Stimulated activated CD4-positive, alpha-beta T cell treated with anti-CD3 and anti-CD28 coated beads, TNF-alpha, amount 100 ng/mL, for 1 hour (primary cell): ENCODE results near the gene TMEM79.
A peak's percentile ranks its signal among the peaks of the same experiment; 100 is the strongest.

ENCODE experiments used
- DNase-seq, 3 donors: peaks; one replicate each; pipeline ENCODE4 v3.0.0-alpha.2; 2020; ENCODE audit warnings: low read depth in 3 of 3, low spot score in 1 of 3

The TMEM79 gene

GRCh38 chr1:156262461-156263287 lies 21.5 kb upstream of the TMEM79 start:
- no peak for DNase-seq

- no peak for DNase-seq
Observed at GRCh38 chr1:156263288-156263655, 20.9 kb upstream of the TMEM79 start.

GRCh38 chr1:156266051-156266450 lies 18.1 kb upstream of the TMEM79 start:
- no peak for DNase-seq

DNA sequence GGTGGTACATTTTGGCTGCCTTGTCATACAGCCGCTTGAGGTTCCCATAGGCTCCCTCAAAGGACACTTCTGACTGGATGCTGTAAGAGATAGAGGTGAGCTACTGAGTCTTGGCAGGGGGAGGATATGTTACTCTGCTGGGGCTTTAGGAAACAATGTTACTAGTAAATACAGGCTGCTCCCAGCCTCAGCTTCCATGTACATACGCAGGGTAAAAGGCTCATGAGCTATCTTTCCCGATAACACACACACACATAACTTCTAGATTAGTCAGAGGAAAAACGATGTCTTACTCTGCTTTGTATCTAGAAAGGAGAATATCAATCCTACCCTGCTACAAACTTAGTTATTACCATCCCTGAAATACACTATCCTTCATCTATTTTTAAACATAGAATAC lies 15.8 kb upstream of the TMEM79 start:
- no peak for DNase-seq

DNA sequence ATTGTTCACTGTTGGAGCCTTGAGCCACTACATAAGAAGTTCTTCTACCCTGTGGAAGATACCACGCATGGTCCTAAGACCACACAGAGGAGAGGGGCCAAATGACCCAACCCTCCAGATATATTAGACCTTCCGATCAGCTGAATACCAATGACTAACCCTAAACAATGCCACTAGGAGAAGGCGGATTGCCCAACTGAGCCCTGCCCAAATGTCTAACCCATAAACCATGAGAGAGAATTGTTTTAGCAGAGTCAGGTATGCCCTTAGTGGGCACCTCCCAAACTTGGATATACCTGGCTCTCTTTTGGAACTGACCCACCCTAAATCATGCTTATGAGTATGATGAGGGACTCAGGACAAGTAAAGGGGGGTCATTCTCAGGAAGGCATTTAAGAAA lies 13.8 kb upstream of the TMEM79 start:
- DNase-seq = no peak

DNA sequence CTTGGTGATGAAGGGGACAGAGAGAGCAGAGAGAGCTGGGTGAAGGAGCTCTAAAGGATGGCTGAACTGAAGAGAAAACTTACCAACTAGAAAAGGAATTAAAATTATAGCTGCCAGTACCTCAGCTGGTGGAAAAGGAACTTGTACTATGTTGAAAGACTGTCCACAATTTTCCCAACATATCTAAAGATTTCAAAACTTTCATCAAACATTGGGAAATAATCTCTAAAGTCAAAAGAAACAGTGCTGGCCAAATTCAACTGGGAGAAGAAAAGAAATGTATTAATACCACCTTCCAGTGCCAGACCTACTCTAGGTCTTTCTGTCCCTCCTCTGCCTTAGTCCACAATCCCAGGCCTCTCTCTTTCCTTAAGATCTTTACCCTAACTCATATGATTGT lies 7.6 kb upstream of the TMEM79 start:
- no peak for DNase-seq

GRCh38 chr1:156276966-156277381 lies 7.2 kb upstream of the TMEM79 start:
- DNase-seq = no peak

DNA sequence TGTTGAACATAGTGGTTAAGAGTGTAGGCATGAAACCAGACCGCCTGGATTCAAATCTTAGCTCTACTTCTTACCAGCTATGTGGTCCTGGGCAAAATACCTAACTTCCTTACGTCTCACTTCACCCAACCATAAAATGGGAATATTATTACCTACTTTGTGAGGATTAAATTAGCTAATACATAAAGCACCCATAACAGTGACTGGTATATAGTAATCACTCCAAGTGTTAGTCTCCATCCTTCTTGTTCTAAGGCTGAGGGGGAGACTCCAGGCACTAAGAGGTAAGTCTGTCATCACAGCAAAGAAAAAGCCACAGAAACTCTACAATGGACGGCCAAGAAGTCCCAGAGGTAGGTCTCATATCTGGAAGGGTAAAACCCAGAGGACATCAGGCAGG lies 4.3 kb upstream of the TMEM79 start:
- DNase-seq = no peak

DNA sequence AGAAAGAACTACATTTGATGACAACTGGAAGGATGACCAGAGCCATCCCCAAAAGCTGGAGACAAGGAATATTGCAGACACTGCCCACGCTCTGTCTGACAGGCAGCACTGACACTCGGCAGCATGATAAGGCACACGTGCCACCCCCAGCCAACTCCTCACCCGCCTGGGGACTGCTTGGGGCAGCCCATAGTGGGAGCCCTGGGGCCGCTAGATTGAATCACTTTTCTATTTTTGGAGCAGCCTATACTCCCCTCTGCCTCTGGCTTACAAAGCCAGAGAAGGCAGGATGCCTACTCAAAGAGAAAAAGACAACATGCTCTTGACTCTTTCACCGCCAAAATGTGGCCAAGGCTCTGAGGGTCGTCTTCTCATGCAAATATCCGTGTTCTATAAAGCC lies 2.8 kb upstream of the TMEM79 start:
- DNase-seq = peak in 1 of 3 donors; percentile 27

DNA sequence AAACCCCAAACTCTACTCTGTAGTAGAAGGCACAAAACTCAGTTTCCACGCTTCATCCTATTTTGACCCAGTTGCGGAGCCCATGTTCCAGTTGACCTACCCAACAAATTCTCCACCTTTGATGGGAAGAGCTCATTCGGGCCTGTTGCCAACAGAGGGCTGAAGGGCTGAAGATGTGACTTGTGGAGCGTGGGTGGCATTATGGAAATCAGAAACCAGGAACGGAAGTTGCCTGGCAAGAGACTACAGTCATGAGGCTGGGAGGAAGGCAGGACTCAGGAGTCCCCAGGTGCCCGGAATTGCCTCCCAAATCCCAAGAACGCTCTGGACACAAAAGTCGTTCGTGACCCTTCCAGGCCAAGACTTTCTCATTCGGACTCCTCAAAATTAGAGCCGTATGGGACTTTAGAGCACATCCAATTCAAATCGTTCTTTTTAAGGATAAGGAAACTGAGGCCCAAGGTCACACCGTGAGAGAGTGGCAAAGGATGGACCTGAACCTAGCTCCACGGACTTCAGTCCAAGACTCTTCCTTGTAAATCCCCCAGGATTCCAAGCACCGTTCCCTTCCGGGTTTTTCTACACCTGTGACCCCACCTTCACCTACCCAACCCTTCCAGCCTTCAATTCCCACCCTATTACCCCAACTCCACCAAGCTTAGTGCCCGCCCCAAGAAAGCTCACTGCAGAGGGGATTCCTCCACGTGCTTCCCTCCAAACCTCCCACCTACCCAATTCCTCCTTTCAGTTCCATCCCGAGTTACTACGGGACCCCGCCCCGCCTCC lies 2.2 kb upstream of the TMEM79 start:
- no peak for DNase-seq

- DNase-seq = peak; percentile 86 to 93 (median 92)
Observed at GRCh38 chr1:156282479-156283222, 1.5 kb upstream of the TMEM79 start, which contains the start of gene SMG5. TSS of gene SMG5 (minus strand) at chr1:156282825. CDS start at chr1:156282680, 145 bp downstream.

GRCh38 chr1:156283521-156283920 lies 604 bp upstream of the TMEM79 start:
- DNase-seq = no peak

DNA sequence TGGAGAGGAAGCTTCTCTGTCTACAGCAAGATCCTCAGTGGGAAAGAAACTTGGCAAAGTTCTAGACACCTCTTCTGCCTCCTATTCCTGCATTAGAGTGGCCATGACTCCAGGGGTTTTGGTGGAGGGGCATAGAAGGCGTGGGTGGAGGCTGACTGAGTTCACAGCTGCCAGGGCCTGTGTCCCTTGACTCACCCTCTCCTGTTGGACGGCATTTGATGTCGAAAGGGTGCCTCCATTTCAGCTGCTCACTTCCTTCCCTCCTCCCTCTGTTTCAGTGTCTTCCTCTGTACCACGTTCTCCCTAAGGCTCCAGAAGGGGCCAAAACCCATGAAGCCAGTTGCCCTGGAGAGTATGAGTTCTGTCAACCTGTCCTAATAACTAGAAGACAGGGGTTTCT lies 632 bp downstream of the TMEM79 start:
- DNase-seq = no peak

DNA sequence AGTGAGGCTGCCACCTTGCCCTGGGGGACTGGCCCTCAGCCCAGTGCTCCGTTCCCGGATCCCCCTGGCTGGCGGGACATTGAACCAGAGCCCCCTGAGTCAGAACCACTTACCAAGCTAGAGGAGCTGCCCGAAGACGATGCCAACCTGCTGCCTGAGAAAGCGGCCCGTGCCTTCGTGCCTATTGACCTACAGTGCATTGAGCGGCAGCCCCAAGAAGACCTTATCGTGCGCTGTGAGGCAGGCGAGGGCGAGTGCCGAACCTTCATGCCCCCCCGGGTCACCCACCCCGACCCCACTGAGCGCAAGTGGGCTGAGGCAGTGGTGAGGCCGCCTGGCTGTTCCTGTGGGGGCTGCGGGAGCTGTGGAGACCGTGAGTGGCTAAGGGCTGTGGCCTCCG lies 1.3 kb downstream of the TMEM79 start:
- no peak for DNase-seq

- no peak for DNase-seq
Observed at GRCh38 chr1:156286061-156286460, 1.9 kb downstream of the TMEM79 start.

DNA sequence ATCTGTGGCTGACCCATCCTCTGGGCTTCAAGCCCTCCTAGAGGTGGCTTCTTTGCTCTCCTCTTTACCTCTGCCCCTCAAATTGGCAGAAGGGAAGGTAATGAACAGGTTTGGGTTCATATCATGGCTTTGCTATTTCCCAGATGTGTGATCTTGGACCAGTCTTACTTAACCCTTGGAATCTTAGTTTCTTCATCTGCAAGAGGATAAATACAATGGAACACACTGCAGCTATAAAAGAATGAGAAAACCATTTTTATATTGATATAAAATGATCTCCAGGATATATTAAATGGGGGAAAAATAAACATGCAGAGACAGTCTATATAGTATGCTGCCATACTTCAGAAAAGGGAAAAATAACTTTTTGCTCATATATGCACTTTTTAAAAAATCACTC lies 5.7 kb downstream of the TMEM79 start:
- DNase-seq = no peak

DNA sequence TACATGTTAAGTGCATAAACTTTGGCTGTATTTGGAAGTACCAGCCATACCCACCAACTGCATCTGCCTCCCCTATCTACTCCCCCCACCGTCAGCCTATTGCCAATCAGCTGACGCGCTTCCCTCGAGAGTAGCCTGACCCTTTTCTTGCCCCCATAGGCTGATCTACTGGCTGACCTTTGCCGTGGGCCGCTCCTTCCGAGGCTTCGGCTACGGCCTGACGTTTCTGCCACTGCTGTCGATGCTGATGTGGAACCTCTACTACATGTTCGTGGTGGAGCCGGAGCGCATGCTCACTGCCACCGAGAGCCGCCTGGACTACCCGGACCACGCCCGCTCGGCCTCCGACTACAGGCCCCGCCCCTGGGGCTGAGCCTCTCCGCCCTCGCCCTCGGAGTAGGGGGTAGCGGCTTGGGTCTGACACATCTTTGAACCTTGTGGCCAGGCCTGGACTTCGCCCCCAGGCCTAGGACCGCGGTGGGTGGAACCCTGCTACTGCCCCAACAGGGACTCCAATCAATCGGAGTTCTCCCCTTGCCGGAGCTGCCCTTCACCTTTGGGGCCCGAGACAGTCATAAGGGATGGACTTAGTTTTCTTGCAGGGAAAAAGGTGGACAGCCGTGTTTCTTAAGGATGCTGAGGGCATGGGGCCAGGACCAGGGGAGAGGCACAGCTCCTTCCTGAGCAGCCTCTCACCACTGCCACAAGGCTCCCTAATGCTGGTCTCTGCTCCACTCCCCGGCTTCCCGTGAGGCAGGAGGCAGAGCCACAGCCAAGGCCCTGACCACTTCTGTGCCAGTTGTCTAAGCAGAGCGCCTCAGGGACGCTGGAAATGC lies 7.3 kb downstream of the TMEM79 start:
- no peak for DNase-seq

DNA sequence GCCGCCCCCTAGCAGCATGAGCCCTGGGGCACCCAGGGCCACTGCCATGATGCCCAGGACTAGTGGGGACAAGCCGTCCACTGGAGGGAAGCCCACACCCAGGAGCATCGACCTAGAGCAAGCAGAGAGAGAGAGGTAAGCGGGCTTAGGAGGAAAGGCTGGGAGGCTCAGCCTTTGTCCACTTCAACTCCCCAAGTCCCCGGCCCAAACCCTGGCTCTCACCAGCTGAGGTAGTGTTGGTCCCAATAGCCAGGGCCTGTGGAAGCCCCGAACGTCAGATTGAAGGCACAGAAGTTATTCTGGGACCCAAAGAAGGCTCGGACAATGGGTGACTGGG lies 8.9 kb downstream of the TMEM79 start:
- DNase-seq = no peak

DNA sequence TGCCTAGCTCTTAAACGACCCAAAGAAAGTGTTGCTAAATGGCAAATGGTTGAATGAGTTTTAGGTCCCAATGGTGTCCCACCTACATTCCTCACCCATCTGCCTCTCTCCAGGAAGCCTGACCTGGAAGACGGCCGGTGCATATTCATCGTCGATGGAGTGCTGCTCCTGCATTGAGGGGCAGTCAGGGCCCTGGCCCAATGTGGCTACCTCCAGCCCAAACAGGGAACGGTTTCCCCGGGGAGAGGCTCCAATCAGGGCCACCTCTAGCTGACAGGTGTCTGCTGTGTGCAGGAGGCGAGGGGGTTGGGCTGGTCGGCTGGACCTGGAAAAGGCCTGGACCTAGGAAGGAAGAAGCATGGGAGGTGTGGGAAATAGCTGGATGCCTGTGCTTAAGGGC lies 9.8 kb downstream of the TMEM79 start:
- no peak for DNase-seq

DNA sequence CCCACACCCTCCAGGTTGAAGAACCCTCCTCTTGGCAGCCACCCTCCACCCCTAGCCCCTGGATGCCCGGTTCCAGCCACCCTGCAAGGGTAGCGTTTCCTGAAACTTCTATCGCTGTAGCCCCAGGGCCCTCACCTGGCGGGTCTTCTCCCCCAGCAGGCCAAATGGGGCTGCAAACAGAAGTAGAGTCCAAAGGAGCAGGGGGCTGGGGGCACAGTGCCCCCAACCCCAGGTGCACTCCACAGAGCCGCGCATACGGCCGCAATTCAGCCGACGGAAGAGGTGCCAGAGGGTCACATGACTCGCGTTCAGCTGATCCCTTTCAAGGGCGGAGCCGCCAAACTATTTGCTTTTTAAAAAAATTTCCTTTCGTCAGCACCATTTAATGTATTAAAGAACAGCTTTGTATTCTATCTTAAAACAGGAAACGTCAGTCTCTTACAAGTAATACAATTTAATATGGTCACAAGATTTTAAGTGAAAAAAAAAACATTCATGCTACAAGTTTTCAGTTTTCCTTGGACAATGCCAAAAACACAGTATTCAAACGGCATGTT lies 11.3 kb downstream of the TMEM79 start, which contains the start of gene GLMP:
GLMP (minus strand) TSS at position 289 of the 557 bp plus-strand sequence; CDS start at position 255, 34 bp downstream.
- peak in 1 of 3 donors; percentile 13 for DNase-seq
